ENCODE results near the gene POLR2M.

Gene POLR2M

DNA sequence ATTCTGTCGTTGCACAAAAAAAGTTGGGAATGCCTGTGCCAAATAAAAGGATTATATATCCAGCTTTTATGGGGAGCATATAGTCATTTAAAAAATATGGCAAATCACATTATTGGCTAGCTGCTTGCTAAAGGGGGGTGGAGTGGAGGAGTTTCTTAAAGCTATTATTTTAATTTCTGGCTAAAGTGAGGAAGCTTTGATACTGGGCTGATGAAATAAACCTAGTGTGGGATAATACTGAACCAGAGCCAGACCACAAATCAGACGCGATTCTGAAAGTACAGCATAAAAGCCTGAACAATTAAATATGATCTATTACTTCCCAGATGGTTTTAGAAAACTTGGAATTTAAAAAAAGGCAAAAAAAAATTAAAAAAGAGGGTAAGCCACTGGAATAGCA lies 14.4 kb downstream of the POLR2M start:
- Histone ChIP-seq H3K4me3 (ENCODE audit: low read depth, low read length) (no peak overlapping the region), H3K79me1 (ENCODE audit: low read length) (no peaks in the 10 kb centered on the region)
- WGBS (ENCODE audit: extremely low coverage, insufficient coverage, insufficient read length): no CpG with 5 or more reads among the region's 3 CpGs

DNA sequence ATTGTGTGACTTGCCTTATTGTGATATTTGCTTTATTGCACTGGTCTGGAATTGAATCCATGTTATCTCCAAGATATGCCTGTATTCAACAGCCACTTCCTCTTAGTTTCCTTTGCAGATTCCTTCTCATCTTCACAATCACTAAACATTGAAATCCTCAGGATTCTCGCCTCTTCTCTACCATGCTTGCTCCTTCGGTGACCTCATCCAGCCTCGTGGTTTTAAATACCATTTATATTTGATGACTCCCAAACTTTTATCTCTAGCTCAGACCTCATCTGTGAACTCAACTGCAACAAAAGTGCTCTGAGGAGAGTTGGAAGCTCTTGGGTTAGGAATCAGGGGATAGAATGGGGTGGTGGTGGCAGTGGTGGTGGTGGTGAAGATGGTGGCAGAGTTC lies 19.9 kb downstream of the POLR2M start:
- Histone ChIP-seq H3K79me1 (ENCODE audit: low read length) (no peaks in the 10 kb centered on the region), H3K18ac (ENCODE audit: low read length) (no peak overlapping the region), H4K12ac (ENCODE audit: low read depth, low read length) (no peak overlapping the region), H3K36me3 (ENCODE audit: control insufficient read depth in 1 of 2, insufficient read depth in 2 of 2, low read length in 2 of 2) (no peaks in the 10 kb centered on the region), H2AK5ac (ENCODE audit: low read length) (no peak overlapping the region), H3K9me3 (ENCODE audit: insufficient read depth, low read depth, low read length) (no peaks in the 10 kb centered on the region), H3K4me1 (ENCODE audit: control insufficient read depth in 1 of 2, insufficient read depth in 2 of 2, low read length in 2 of 2) (peaks cover under 1 to 3% of the 10 kb centered on the region in 2 experiments), H4K91ac (ENCODE audit: low read depth, low read length) (no peak overlapping the region), H3K4me3 (ENCODE audit: low read depth, low read length) (no peak overlapping the region), H3K79me2 (ENCODE audit: control insufficient read depth, insufficient read depth, low read length, poor library complexity) (no peaks in the 10 kb centered on the region), H3K14ac (ENCODE audit: low read length) (no peak overlapping the region), H3K4me2 (ENCODE audit: low read length) (no peak overlapping the region), H3K23ac (ENCODE audit: low read length) (no peak overlapping the region), H4K8ac (ENCODE audit: low read depth, low read length) (no peak overlapping the region), H2BK5ac (ENCODE audit: low read depth, low read length, poor library complexity) (no peak overlapping the region), H2AFZ (ENCODE audit: insufficient read depth, low read length, poor library complexity) (no peak overlapping the region), H3K27ac (ENCODE audit: low read depth, low read length) (no peak overlapping the region), H2BK120ac (ENCODE audit: insufficient read depth, low read length, poor library complexity) (no peak overlapping the region), H3K9ac (ENCODE audit: low read length) (no peak overlapping the region), H2BK12ac (ENCODE audit: low read length) (no peak overlapping the region), H3K27me3 (ENCODE audit: insufficient read depth, low read length) (no peaks in the 10 kb centered on the region), H3K4ac (ENCODE audit: low read depth, low read length) (no peak overlapping the region)
- no CpG with 5 or more reads among the region's 3 CpGs for WGBS (ENCODE audit: extremely low coverage, insufficient coverage, insufficient read length)
- DNase-seq: no peak

More for the DNA sequence above, 14.4 kb downstream of the POLR2M start:
- Histone ChIP-seq H3K4me2 (ENCODE audit: low read length) (no peak overlapping the region), H2AFZ (ENCODE audit: insufficient read depth, low read length, poor library complexity) (no peak overlapping the region), H3K23ac (ENCODE audit: low read length) (no peak overlapping the region), H3K36me3 (ENCODE audit: control insufficient read depth in 1 of 2, insufficient read depth in 2 of 2, low read length in 2 of 2) (peaks cover 2 to 3% of the 10 kb centered on the region in 2 experiments), H2BK5ac (ENCODE audit: low read depth, low read length, poor library complexity) (no peak overlapping the region), H3K9ac (ENCODE audit: low read length) (no peak overlapping the region), H2BK120ac (ENCODE audit: insufficient read depth, low read length, poor library complexity) (no peak overlapping the region), H4K91ac (ENCODE audit: low read depth, low read length) (no peak overlapping the region), H3K14ac (ENCODE audit: low read length) (no peak overlapping the region), H3K4ac (ENCODE audit: low read depth, low read length) (no peak overlapping the region), H2BK12ac (ENCODE audit: low read length) (no peak overlapping the region), H3K27ac (ENCODE audit: low read depth, low read length) (no peak overlapping the region), H3K9me3 (ENCODE audit: insufficient read depth, low read depth, low read length) (no peaks in the 10 kb centered on the region), H2AK5ac (ENCODE audit: low read length) (no peak overlapping the region), H4K12ac (ENCODE audit: low read depth, low read length) (no peak overlapping the region), H3K79me2 (ENCODE audit: control insufficient read depth, insufficient read depth, low read length, poor library complexity) (no peaks in the 10 kb centered on the region), H3K4me1 (ENCODE audit: control insufficient read depth in 1 of 2, insufficient read depth in 2 of 2, low read length in 2 of 2) (no peaks in the 10 kb centered on the region), H3K18ac (ENCODE audit: low read length) (no peak overlapping the region), H3K27me3 (ENCODE audit: insufficient read depth, low read length) (no peaks in the 10 kb centered on the region), H4K8ac (ENCODE audit: low read depth, low read length) (no peak overlapping the region)
- DNase-seq: no peak

DNA sequence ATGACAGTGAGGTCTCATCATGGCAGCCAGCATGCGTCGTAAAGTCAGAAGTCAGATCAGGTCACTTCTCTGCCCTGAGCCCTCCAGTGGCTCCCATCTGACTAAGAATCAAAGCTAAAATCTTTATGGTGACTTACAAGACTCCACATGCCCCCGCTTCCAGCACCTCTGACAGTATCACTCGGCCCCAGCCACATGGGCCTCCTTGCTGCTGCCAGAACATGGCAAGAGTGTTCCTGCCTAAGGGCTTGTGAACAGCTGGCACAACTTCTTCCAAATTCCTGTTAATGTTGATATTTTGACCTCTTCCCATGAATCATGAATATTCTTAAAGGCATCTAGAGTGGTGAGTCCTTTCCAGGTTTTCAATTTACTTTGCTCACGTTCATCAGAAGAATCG lies 20.5 kb downstream of the POLR2M start:
- H3K27me3 ChIP-seq (ENCODE audit: insufficient read depth, low read length): no peaks in the 10 kb centered on the region
- no peak overlapping the region for H3K4ac ChIP-seq (ENCODE audit: low read depth, low read length)
- H4K12ac ChIP-seq (ENCODE audit: low read depth, low read length): no peak overlapping the region
- no peak overlapping the region for H3K4me3 ChIP-seq (ENCODE audit: low read depth, low read length)
- H2BK5ac ChIP-seq (ENCODE audit: low read depth, low read length, poor library complexity): no peak overlapping the region
- no peak overlapping the region for H2BK120ac ChIP-seq (ENCODE audit: insufficient read depth, low read length, poor library complexity)
- H3K79me2 ChIP-seq (ENCODE audit: control insufficient read depth, insufficient read depth, low read length, poor library complexity): no peaks in the 10 kb centered on the region
- no peak overlapping the region for H4K91ac ChIP-seq (ENCODE audit: low read depth, low read length)
- H3K27ac ChIP-seq (ENCODE audit: low read depth, low read length): no peak overlapping the region
- no peak overlapping the region for H3K18ac ChIP-seq (ENCODE audit: low read length)
- no peaks in the 10 kb centered on the region for H3K9me3 ChIP-seq (ENCODE audit: insufficient read depth, low read depth, low read length)
- H3K36me3 ChIP-seq (ENCODE audit: control insufficient read depth in 1 of 2, insufficient read depth in 2 of 2, low read length in 2 of 2): no peaks in the 10 kb centered on the region
- H3K79me1 ChIP-seq (ENCODE audit: low read length): no peaks in the 10 kb centered on the region
- no peak overlapping the region for H3K14ac ChIP-seq (ENCODE audit: low read length)
- no peak overlapping the region for H4K8ac ChIP-seq (ENCODE audit: low read depth, low read length)
- DNase-seq: no peak
- H3K9ac ChIP-seq (ENCODE audit: low read length): no peak overlapping the region
- H3K23ac ChIP-seq (ENCODE audit: low read length): no peak overlapping the region
- no peak overlapping the region for H2AFZ ChIP-seq (ENCODE audit: insufficient read depth, low read length, poor library complexity)
- H3K4me1 ChIP-seq (ENCODE audit: control insufficient read depth in 1 of 2, insufficient read depth in 2 of 2, low read length in 2 of 2): peaks cover 4 to 7% of the 10 kb centered on the region in 2 experiments
- WGBS (ENCODE audit: extremely low coverage, insufficient coverage, insufficient read length): no CpG with 5 or more reads among the region's 6 CpGs
- H2AK5ac ChIP-seq (ENCODE audit: low read length): no peak overlapping the region
- no peak overlapping the region for H3K4me2 ChIP-seq (ENCODE audit: low read length)
- H2BK12ac ChIP-seq (ENCODE audit: low read length): no peak overlapping the region

- Histone ChIP-seq H3K9me3 (ENCODE audit: insufficient read depth, low read depth, low read length) (no peaks in the 10 kb centered on the region), H3K4me1 (ENCODE audit: control insufficient read depth in 1 of 2, insufficient read depth in 2 of 2, low read length in 2 of 2) (peaks cover 7% of the 10 kb centered on the region in 2 experiments), H2BK120ac (ENCODE audit: insufficient read depth, low read length, poor library complexity) (no peak overlapping the region), H3K9ac (ENCODE audit: low read length) (no peak overlapping the region), H3K14ac (ENCODE audit: low read length) (no peak overlapping the region), H4K12ac (ENCODE audit: low read depth, low read length) (no peak overlapping the region), H3K79me1 (ENCODE audit: low read length) (no peaks in the 10 kb centered on the region), H4K91ac (ENCODE audit: low read depth, low read length) (no peak overlapping the region), H2AK5ac (ENCODE audit: low read length) (no peak overlapping the region), H3K18ac (ENCODE audit: low read length) (no peak overlapping the region), H3K36me3 (ENCODE audit: control insufficient read depth in 1 of 2, insufficient read depth in 2 of 2, low read length in 2 of 2) (no peaks in the 10 kb centered on the region), H3K23ac (ENCODE audit: low read length) (no peak overlapping the region), H2AFZ (ENCODE audit: insufficient read depth, low read length, poor library complexity) (no peak overlapping the region), H3K4ac (ENCODE audit: low read depth, low read length) (no peak overlapping the region), H2BK5ac (ENCODE audit: low read depth, low read length, poor library complexity) (no peak overlapping the region), H3K27me3 (ENCODE audit: insufficient read depth, low read length) (no peaks in the 10 kb centered on the region), H3K79me2 (ENCODE audit: control insufficient read depth, insufficient read depth, low read length, poor library complexity) (no peaks in the 10 kb centered on the region), H3K4me3 (ENCODE audit: low read depth, low read length) (no peak overlapping the region), H4K8ac (ENCODE audit: low read depth, low read length) (no peak overlapping the region), H3K4me2 (ENCODE audit: low read length) (no peak overlapping the region), H3K27ac (ENCODE audit: low read depth, low read length) (no peak overlapping the region), H2BK12ac (ENCODE audit: low read length) (no peak overlapping the region)
- no CpG with 5 or more reads among the region's 8 CpGs for WGBS (ENCODE audit: extremely low coverage, insufficient coverage, insufficient read length)
- no peak for DNase-seq
These were observed 21.9 kb downstream of the POLR2M start for GRCh38 chr15:57728436-57728835.

All from trophoblast cell (in vitro differentiated cells and primary cell).